ENCODE measurements around the gene NTHL1.

The NTHL1 gene

GRCh38 chr16:2079311-2079800 is 31.7 kb upstream of the NTHL1 start:
- H3K27ac Mint-ChIP-seq, result no peak overlapping the region
- H3K4me1 Mint-ChIP-seq, result no peaks in the 10 kb centered on the region
- CTCF ChIA-PET, result interaction anchor here (0.7 kb wide), 1 partner anchor 75 kb away, joined by 3 read pairs; no protein-coding TSS in a partner anchor
- no peak overlapping the region for H3K4me3 Mint-ChIP-seq
- H3K9me3 Mint-ChIP-seq, result no peaks in the 10 kb centered on the region
- no peak for DNase-seq
- peaks cover 7% of the 10 kb centered on the region for H3K36me3 Mint-ChIP-seq
- no peaks in the 10 kb centered on the region for H3K27me3 Mint-ChIP-seq

- CTCF ChIA-PET, result interaction anchor here (0.7 kb wide), 1 partner anchor 74 kb away, joined by 3 read pairs; no protein-coding TSS in a partner anchor
- Mint-ChIP-seq H3K27ac (no peak overlapping the region), H3K36me3 (peaks cover 8% of the 10 kb centered on the region), H3K4me3 (no peak overlapping the region), H3K27me3 (no peaks in the 10 kb centered on the region), H3K9me3 (no peaks in the 10 kb centered on the region), H3K4me1 (no peaks in the 10 kb centered on the region)
- no peak for DNase-seq
Observed at GRCh38 chr16:2078691-2079090, 31.1 kb upstream of the NTHL1 start.

GRCh38 chr16:2078096-2078495 is 30.5 kb upstream of the NTHL1 start:
- Mint-ChIP-seq H3K9me3 (no peaks in the 10 kb centered on the region), H3K27me3 (no peaks in the 10 kb centered on the region), H3K27ac (no peak overlapping the region), H3K4me1 (no peaks in the 10 kb centered on the region), H3K4me3 (no peak overlapping the region), H3K36me3 (peaks cover 9% of the 10 kb centered on the region)
- DNase-seq, result no peak
- CTCF ChIA-PET, result no interaction called here

GRCh38 chr16:2077696-2078095 is 30.1 kb upstream of the NTHL1 start:
- no peak for DNase-seq
- CTCF ChIA-PET, result no interaction called here

GRCh38 chr16:2077016-2077415 is 29.4 kb upstream of the NTHL1 start:
- peaks cover 6% of the 10 kb centered on the region for H3K36me3 Mint-ChIP-seq
- H3K4me1 Mint-ChIP-seq, result no peaks in the 10 kb centered on the region
- no peak overlapping the region for H3K4me3 Mint-ChIP-seq
- CTCF ChIA-PET, result no interaction called here
- no peak overlapping the region for H3K27ac Mint-ChIP-seq
- H3K27me3 Mint-ChIP-seq, result no peaks in the 10 kb centered on the region
- no peak for DNase-seq
- no peaks in the 10 kb centered on the region for H3K9me3 Mint-ChIP-seq

More at GRCh38 chr16:2077696-2078095, 30.1 kb upstream of the NTHL1 start:
- Mint-ChIP-seq H3K4me1 (no peaks in the 10 kb centered on the region), H3K36me3 (peaks cover 9% of the 10 kb centered on the region), H3K27ac (no peak overlapping the region), H3K4me3 (no peak overlapping the region), H3K9me3 (no peaks in the 10 kb centered on the region), H3K27me3 (no peaks in the 10 kb centered on the region)

- no peak for DNase-seq
- Mint-ChIP-seq H3K27ac (no peak overlapping the region), H3K9me3 (no peaks in the 10 kb centered on the region), H3K4me3 (no peak overlapping the region), H3K4me1 (no peaks in the 10 kb centered on the region), H3K36me3 (peaks cover 6% of the 10 kb centered on the region), H3K27me3 (no peaks in the 10 kb centered on the region)
- CTCF ChIA-PET, result no interaction called here
Observed at GRCh38 chr16:2076072-2076865, 28.6 kb upstream of the NTHL1 start.

- no peaks in the 10 kb centered on the region for H3K9me3 Mint-ChIP-seq
Observed at GRCh38 chr16:2075631-2076030, 28.0 kb upstream of the NTHL1 start.

GRCh38 chr16:2074071-2074470 is 26.4 kb upstream of the NTHL1 start:
- Mint-ChIP-seq H3K36me3 (peaks cover 6% of the 10 kb centered on the region), H3K27ac (no peak overlapping the region), H3K9me3 (no peaks in the 10 kb centered on the region), H3K4me3 (no peak overlapping the region), H3K27me3 (no peaks in the 10 kb centered on the region), H3K4me1 (no peaks in the 10 kb centered on the region)
- DNase-seq, result no peak
- CTCF ChIA-PET, result no interaction called here

More at GRCh38 chr16:2075631-2076030, 28.0 kb upstream of the NTHL1 start:
- Mint-ChIP-seq H3K4me1 (no peaks in the 10 kb centered on the region), H3K36me3 (peaks cover 6% of the 10 kb centered on the region), H3K4me3 (no peak overlapping the region), H3K27me3 (no peaks in the 10 kb centered on the region), H3K27ac (no peak overlapping the region)
- CTCF ChIA-PET, result no interaction called here
- no peak for DNase-seq

- Mint-ChIP-seq H3K9me3 (no peaks in the 10 kb centered on the region), H3K36me3 (peaks cover 9% of the 10 kb centered on the region), H3K4me1 (no peaks in the 10 kb centered on the region), H3K27ac (no peak overlapping the region), H3K27me3 (no peaks in the 10 kb centered on the region), H3K4me3 (no peak overlapping the region)
- DNase-seq, result no peak
- CTCF ChIA-PET, result no interaction called here
Observed at GRCh38 chr16:2072926-2073325, 25.3 kb upstream of the NTHL1 start.

GRCh38 chr16:2071454-2072202 is 24.0 kb upstream of the NTHL1 start:
- peak overlapping the region; percentile 65 for H3K27ac Mint-ChIP-seq

GRCh38 chr16:2070576-2071453 is 23.2 kb upstream of the NTHL1 start:
- peak overlapping the region; percentile 50 for H3K27ac Mint-ChIP-seq
- no peaks in the 10 kb centered on the region for H3K9me3 Mint-ChIP-seq
- CTCF ChIA-PET, result no interaction called here

More at GRCh38 chr16:2071454-2072202, 24.0 kb upstream of the NTHL1 start:
- H3K4me3 Mint-ChIP-seq, result no peak overlapping the region
- no peak for DNase-seq
- no peaks in the 10 kb centered on the region for H3K27me3 Mint-ChIP-seq
- peaks cover 10% of the 10 kb centered on the region for H3K36me3 Mint-ChIP-seq
- CTCF ChIA-PET, result no interaction called here
- H3K4me1 Mint-ChIP-seq, result no peaks in the 10 kb centered on the region
- no peaks in the 10 kb centered on the region for H3K9me3 Mint-ChIP-seq

GRCh38 chr16:2066139-2066538 is 18.5 kb upstream of the NTHL1 start:
- H3K4me1 Mint-ChIP-seq, result no peaks in the 10 kb centered on the region
- H3K27ac Mint-ChIP-seq, result no peak overlapping the region
- H3K4me3 Mint-ChIP-seq, result no peak overlapping the region
- DNase-seq, result no peak
- no peaks in the 10 kb centered on the region for H3K9me3 Mint-ChIP-seq
- CTCF ChIA-PET, result no interaction called here
- H3K36me3 Mint-ChIP-seq, result peaks cover 16% of the 10 kb centered on the region
- H3K27me3 Mint-ChIP-seq, result no peaks in the 10 kb centered on the region

More at GRCh38 chr16:2070576-2071453, 23.2 kb upstream of the NTHL1 start:
- DNase-seq, result no peak
- Mint-ChIP-seq H3K36me3 (peaks cover 16% of the 10 kb centered on the region), H3K27me3 (no peaks in the 10 kb centered on the region), H3K4me3 (no peak overlapping the region), H3K4me1 (no peaks in the 10 kb centered on the region)

GRCh38 chr16:2064368-2064945 is 16.8 kb upstream of the NTHL1 start:
- H3K27ac Mint-ChIP-seq, result no peak overlapping the region
- peaks cover 16% of the 10 kb centered on the region for H3K36me3 Mint-ChIP-seq
- CTCF ChIA-PET, result no interaction called here
- no peaks in the 10 kb centered on the region for H3K4me1 Mint-ChIP-seq
- H3K4me3 Mint-ChIP-seq, result no peak overlapping the region
- H3K27me3 Mint-ChIP-seq, result no peaks in the 10 kb centered on the region
- no peaks in the 10 kb centered on the region for H3K9me3 Mint-ChIP-seq
- no peak for DNase-seq

- no peak overlapping the region for H3K4me3 Mint-ChIP-seq
- peaks cover 14% of the 10 kb centered on the region for H3K36me3 Mint-ChIP-seq
- H3K4me1 Mint-ChIP-seq, result no peaks in the 10 kb centered on the region
- DNase-seq, result no peak
- CTCF ChIA-PET, result no interaction called here
- H3K9me3 Mint-ChIP-seq, result no peaks in the 10 kb centered on the region
- no peaks in the 10 kb centered on the region for H3K27me3 Mint-ChIP-seq
- no peak overlapping the region for H3K27ac Mint-ChIP-seq
Observed at GRCh38 chr16:2063861-2064260, 16.2 kb upstream of the NTHL1 start.

All from activated naive CD4-positive, alpha-beta T cell treated with anti-CD3 and anti-CD28 coated beads, Interleukin-2, amount 10 ng/mL, durations not matched to agents 7 days and 5 days (primary cell).